ENCODE data around the gene TMEM54. TPM values are rescaled to one million over a fixed set of nuclear protein-coding genes. Genes with fewer than 3 reads are reported as not detected.

TMEM54 gene
- total and polyA plus RNA-seq, 2 of the 13 experiments (the other 11 are each of a cell fraction or from before 2014, with no cell fraction given), result 2.5 to 2.9 TPM

DNA sequence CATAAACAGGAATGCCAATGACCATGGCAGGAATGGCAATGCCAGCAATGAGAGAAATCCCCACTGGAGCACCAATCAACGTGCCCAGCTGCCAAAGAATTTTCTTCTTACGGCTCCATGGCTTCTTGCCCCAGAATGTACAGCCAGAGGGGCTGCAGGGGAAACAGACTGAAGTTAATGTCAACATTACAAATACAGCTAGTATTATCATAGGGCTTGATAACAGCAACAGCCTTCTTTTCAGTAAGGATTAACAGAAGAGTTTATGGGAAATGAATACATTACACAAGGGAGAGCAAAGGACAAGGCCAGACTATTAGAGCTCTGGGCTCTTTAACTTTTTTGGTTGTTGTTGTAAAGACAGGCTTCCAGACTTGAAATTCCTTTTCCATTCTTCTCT, 45.2 kb upstream of the TMEM54 start (continued):
- no peak for TF ChIP-seq CREB1 (IDR thresholded peaks at IDR 0.05)
- TF ChIP-seq CREB1 (CRISPR knock-in tag; IDR thresholded peaks at IDR 0.05), result peak; percentile 41; the same call in 1 of the 2 replicates
- no peak for TF ChIP-seq RBFOX2 (IDR thresholded peaks at IDR 0.05; ENCODE audit: low read depth, low read length)
- TF ChIP-seq, protein P1, sequence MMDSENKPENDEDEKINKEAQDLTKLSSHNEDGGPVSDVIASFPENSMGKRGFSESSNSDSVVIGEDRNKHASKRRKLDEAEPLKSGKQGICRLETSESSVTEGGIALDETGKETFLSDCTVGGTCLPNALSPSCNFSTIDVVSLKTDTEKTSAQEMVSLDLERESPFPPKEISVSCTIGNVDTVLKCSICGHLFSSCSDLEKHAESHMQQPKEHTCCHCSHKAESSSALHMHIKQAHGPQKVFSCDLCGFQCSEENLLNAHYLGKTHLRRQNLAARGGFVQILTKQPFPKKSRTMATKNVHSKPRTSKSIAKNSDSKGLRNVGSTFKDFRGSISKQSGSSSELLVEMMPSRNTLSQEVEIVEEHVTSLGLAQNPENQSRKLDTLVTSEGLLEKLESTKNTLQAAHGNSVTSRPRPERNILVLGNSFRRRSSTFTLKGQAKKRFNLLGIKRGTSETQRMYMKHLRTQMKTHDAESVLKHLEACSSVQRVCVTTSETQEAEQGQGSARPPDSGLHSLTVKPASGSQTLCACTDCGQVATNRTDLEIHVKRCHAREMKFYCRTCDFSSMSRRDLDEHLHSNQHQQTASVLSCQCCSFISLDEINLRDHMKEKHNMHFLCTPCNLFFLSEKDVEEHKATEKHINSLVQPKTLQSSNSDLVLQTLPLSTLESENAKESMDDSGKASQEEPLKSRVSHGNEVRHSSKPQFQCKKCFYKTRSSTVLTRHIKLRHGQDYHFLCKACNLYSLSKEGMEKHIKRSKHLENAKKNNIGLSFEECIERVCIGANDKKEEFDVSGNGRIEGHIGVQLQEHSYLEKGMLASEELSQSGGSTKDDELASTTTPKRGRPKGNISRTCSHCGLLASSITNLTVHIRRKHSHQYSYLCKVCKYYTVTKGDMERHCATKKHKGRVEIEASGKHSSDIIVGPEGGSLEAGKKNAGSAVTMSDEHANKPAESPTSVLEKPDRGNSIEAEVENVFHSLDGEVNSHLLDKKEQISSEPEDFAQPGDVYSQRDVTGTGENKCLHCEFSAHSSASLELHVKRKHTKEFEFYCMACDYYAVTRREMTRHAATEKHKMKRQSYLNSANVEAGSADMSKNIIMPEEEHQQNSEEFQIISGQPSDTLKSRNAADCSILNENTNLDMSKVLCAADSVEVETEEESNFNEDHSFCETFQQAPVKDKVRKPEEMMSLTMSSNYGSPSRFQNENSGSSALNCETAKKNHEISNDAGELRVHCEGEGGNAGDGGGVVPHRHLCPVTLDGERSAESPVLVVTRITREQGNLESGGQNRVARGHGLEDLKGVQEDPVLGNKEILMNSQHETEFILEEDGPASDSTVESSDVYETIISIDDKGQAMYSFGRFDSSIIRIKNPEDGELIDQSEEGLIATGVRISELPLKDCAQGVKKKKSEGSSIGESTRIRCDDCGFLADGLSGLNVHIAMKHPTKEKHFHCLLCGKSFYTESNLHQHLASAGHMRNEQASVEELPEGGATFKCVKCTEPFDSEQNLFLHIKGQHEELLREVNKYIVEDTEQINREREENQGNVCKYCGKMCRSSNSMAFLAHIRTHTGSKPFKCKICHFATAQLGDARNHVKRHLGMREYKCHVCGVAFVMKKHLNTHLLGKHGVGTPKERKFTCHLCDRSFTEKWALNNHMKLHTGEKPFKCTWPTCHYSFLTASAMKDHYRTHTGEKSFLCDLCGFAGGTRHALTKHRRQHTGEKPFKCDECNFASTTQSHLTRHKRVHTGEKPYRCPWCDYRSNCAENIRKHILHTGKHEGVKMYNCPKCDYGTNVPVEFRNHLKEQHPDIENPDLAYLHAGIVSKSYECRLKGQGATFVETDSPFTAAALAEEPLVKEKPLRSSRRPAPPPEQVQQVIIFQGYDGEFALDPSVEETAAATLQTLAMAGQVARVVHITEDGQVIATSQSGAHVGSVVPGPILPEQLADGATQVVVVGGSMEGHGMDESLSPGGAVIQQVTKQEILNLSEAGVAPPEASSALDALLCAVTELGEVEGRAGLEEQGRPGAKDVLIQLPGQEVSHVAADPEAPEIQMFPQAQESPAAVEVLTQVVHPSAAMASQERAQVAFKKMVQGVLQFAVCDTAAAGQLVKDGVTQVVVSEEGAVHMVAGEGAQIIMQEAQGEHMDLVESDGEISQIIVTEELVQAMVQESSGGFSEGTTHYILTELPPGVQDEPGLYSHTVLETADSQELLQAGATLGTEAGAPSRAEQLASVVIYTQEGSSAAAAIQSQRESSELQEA (CRISPR knock-in tag; IDR thresholded peaks at IDR 0.05; ENCODE audit: not compliant biosample characterization), result no peak
- TF ChIP-seq ZNF687 (CRISPR knock-in tag; IDR thresholded peaks at IDR 0.05), result no peak
- TF ChIP-seq, protein P2, sequence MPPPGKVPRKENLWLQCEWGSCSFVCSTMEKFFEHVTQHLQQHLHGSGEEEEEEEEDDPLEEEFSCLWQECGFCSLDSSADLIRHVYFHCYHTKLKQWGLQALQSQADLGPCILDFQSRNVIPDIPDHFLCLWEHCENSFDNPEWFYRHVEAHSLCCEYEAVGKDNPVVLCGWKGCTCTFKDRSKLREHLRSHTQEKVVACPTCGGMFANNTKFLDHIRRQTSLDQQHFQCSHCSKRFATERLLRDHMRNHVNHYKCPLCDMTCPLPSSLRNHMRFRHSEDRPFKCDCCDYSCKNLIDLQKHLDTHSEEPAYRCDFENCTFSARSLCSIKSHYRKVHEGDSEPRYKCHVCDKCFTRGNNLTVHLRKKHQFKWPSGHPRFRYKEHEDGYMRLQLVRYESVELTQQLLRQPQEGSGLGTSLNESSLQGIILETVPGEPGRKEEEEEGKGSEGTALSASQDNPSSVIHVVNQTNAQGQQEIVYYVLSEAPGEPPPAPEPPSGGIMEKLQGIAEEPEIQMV (CRISPR knock-in tag; IDR thresholded peaks at IDR 0.05; ENCODE audit: low read depth), result no peak
- TF ChIP-seq HMG20B (CRISPR knock-in tag; conservative IDR thresholded peaks at IDR 0.05), result 0 out of 2 replicates have a peak, but pooled peaks have one; percentile 24
- no peak for TF ChIP-seq ZXDC (CRISPR knock-in tag; IDR thresholded peaks at IDR 0.05)
- no peak for TF ChIP-seq BORCS8-MEF2B (CRISPR knock-in tag; IDR thresholded peaks at IDR 0.05)
- TF ChIP-seq TMF1 (CRISPR knock-in tag; IDR thresholded peaks at IDR 0.05; ENCODE audit: low read depth), result no peak
- TF ChIP-seq POLR2A (IDR thresholded peaks at IDR 0.05; ENCODE audit: insufficient read depth in 1 of 2, low read depth in 2 of 2, low read length in 2 of 2), result no peak
